ENCODE measurements around the gene ADGRL2.

ADGRL2 gene

GRCh38 chr1:82001345-82001744 is 200.6 kb downstream of the ADGRL2 start:
- no peak for DNase-seq

DNA sequence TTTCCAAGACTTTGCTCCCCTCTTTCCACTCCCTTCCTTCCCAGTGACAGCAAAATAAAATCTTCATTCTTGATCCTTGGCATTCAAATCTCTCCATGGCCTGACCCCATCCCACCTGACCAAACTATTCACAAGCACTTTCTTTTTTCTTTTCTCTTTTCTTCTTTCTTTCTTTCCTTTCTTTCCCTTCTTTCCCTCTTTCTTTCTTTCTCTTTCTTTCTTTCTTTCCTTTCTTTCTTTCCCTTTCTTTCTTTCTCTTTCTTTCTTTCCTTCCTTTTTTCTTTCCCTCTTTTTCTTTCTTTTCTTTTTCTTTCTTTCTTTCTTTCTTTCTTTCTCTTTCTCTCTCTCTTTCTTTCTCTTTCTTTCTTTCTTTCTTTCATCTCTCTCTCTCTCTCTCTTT is 207.1 kb downstream of the ADGRL2 start:
- no peak for DNase-seq

GRCh38 chr1:82013702-82014101 is 213.0 kb downstream of the ADGRL2 start:
- no peak for DNase-seq

GRCh38 chr1:82015444-82015843 is 214.7 kb downstream of the ADGRL2 start:
- DNase-seq: no peak

GRCh38 chr1:82018319-82018718 is 217.6 kb downstream of the ADGRL2 start:
- no peak for DNase-seq

DNA sequence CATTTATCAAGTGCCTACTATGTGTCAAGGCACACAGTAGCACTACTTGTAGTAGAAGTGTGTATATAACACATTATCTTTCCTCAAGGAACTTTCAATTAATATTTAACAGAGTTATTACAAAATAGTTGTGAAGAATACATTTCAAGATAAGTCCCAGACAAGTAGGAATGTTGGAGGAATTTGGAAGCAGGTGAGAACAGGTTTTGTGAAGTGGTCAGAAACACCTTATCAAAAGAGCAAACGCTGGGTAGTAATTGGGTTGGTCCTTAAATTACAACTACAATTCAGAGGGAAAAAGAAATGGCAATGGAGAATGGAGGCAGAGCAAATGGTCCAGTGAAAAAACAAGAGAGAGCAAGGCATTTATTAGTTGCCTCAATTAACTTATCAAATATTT is 218.8 kb downstream of the ADGRL2 start:
- no peak for DNase-seq

GRCh38 chr1:82030830-82031229 is 230.1 kb downstream of the ADGRL2 start:
- no peak for DNase-seq

- no peak for DNase-seq
Observed at GRCh38 chr1:82032068-82032467, 231.3 kb downstream of the ADGRL2 start.

GRCh38 chr1:82034812-82035211 is 234.1 kb downstream of the ADGRL2 start:
- no peak for DNase-seq

Data from hematopoietic multipotent progenitor cell treated with erythropoietin and hydrocortisone succinate and interleukin-3 and kit ligand, for 4 days (in vitro differentiated cells).